Fibroblast of lung (primary cell): ENCODE measurements around the gene FKBP10. TPM values are rescaled to one million over a fixed set of nuclear protein-coding genes. Genes with fewer than 3 reads are reported as not detected.

Source experiments
- DNase-seq, 2 donors: peaks; one replicate each; pipeline versions ENCODE4 v3.0.0 to v3.0.0-alpha.2; 2010; ENCODE audit warnings: low read depth in 2 of 2
- H2AFZ ChIP-seq: 2 replicates; pipeline ENCODE4 v1.5.1; 2012; ENCODE audit warnings: low read length, control low read depth, inconsistent platforms
- H3K27ac ChIP-seq: 2 replicates; pipeline ENCODE4 v1.5.1; 2011; ENCODE audit warnings: low read length, control low read depth; ENCODE audit not compliant: insufficient read depth
- H3K27me3 ChIP-seq: 2 replicates; pipeline ENCODE4 v1.5.1; 2011; ENCODE audit warnings: mild to moderate bottlenecking, low read length; ENCODE audit not compliant: control insufficient read depth, insufficient read depth
- H3K36me3 ChIP-seq: 2 replicates; pipeline ENCODE4 v1.5.1; 2011; ENCODE audit warnings: low read length; ENCODE audit not compliant: control insufficient read depth, insufficient read depth
- H3K4me1 ChIP-seq: 2 replicates; pipeline ENCODE4 v1.5.1; 2011; ENCODE audit warnings: low read length; ENCODE audit not compliant: control insufficient read depth, insufficient read depth; ENCODE audit errors: extremely low read depth
- H3K4me2 ChIP-seq: 2 replicates; pipeline ENCODE4 v1.5.1; 2011; ENCODE audit warnings: low read length, control low read depth; ENCODE audit not compliant: insufficient read depth; ENCODE audit errors: extremely low read depth
- H3K4me3 ChIP-seq, 4 experiments: fragments of 200-600 bp in 1 of 4; sonication (generic) in 1 of 4; replicated peaks in 1 of 4; 2 replicates each; pipeline ENCODE4 v1.5.1; 2011 to 2016; ENCODE audit warnings: low read length in 4 of 4, low read depth in 3 of 4, mild to moderate bottlenecking in 3 of 4, control low read depth in 2 of 4, inconsistent platforms in 1 of 4, mixed read lengths in 1 of 4; ENCODE audit not compliant: insufficient read depth in 1 of 4; ENCODE audit errors: control extremely low read depth in 1 of 4
- H3K79me2 ChIP-seq: 2 replicates; pipeline ENCODE4 v1.5.1; 2012; ENCODE audit warnings: mild to moderate bottlenecking, low read length, inconsistent platforms; ENCODE audit not compliant: control insufficient read depth, insufficient read depth
- H3K9ac ChIP-seq: 2 replicates; pipeline ENCODE4 v1.5.1; 2011; ENCODE audit warnings: mild to moderate bottlenecking, low read length, control low read depth; ENCODE audit not compliant: insufficient read depth
- H3K9me3 ChIP-seq: 2 replicates; pipeline ENCODE4 v1.5.1; 2012; ENCODE audit warnings: low read depth, low read length; ENCODE audit not compliant: control insufficient read depth, insufficient read depth
- H4K20me1 ChIP-seq: 2 replicates; pipeline ENCODE4 v1.5.1; 2011; ENCODE audit warnings: low read length; ENCODE audit not compliant: control insufficient read depth, insufficient read depth; ENCODE audit errors: extremely low read depth
- CTCF ChIP-seq, 2 donors: IDR thresholded peaks in 1 of 2; conservative IDR thresholded peaks in 1 of 2; 1 replicate in 1 of 2; 2 replicates in 1 of 2; pipeline ENCODE4 v1.5.1; 2011 to 2012; ENCODE audit warnings: low read length in 2 of 2, control low read depth in 1 of 2, inconsistent platforms in 1 of 2, low read depth in 1 of 2, mild to moderate bottlenecking in 1 of 2
- EZH2 ChIP-seq: IDR thresholded peaks from 2 replicates; pipeline ENCODE4 v1.5.1; 2012; ENCODE audit warnings: low read length, control low read depth, mild to moderate bottlenecking; ENCODE audit errors: missing control alignments
- polyA plus RNA-seq, 2 donors: library from polyadenylated mRNA; depleted of rRNA in 1 of 2; stranded (reverse) in 1 of 2; unstranded in 1 of 2; fragments of >200 nt; gene quantifications; 2 replicates each; pipeline ENCODE4 v1.2.1, GENCODE V29; 2011 to 2012; ENCODE audit warnings: missing spikeins in 1 of 2
- total RNA-seq: library from RNA; depleted of rRNA; stranded (reverse); fragments of >200 nt; gene quantifications from 2 replicates; pipeline ENCODE4 v1.2.1, GENCODE V29; 2014

FKBP10 gene
- total and polyA plus RNA-seq, 2 donors (not counting 1 experiment from before 2014, with no cell fraction given) = 182 to 242 TPM

- Histone ChIP-seq H3K79me2 (no peaks in the 10 kb centered on the region), H3K4me2 (no peak overlapping the region)
Observed at GRCh38 chr17:41782142-41782541, 30.7 kb upstream of the FKBP10 start.

GRCh38 chr17:41784207-41784744, 28.5 kb upstream of the FKBP10 start:
- no peak overlapping the region for H3K9ac ChIP-seq
- no peak overlapping the region for H2AFZ ChIP-seq
- H3K79me2 ChIP-seq = no peaks in the 10 kb centered on the region
- H3K27ac ChIP-seq = no peak overlapping the region
- peak overlapping the region; percentile 64 for H3K4me2 ChIP-seq
- peaks cover 5% of the 10 kb centered on the region for H3K4me1 ChIP-seq
- H4K20me1 ChIP-seq = no peaks in the 10 kb centered on the region
- no peak for TF ChIP-seq EZH2
- peaks cover 3% of the 10 kb centered on the region for H3K27me3 ChIP-seq
- peak overlapping the region in 1 of 4 experiments; percentile 67 for H3K4me3 ChIP-seq
- H3K36me3 ChIP-seq = no peaks in the 10 kb centered on the region
- DNase-seq = peak; percentile 43 to 84
- no peaks in the 10 kb centered on the region for H3K9me3 ChIP-seq

More at GRCh38 chr17:41782142-41782541, 30.7 kb upstream of the FKBP10 start:
- Histone ChIP-seq H3K4me1 (peaks cover 14% of the 10 kb centered on the region), H3K9ac (no peak overlapping the region), H3K9me3 (no peaks in the 10 kb centered on the region), H3K27me3 (no peaks in the 10 kb centered on the region), H3K4me3 (no peak overlapping the region), H4K20me1 (no peaks in the 10 kb centered on the region), H3K36me3 (no peaks in the 10 kb centered on the region), H2AFZ (no peak overlapping the region), H3K27ac (no peak overlapping the region)
- no peak for DNase-seq
- no peak for TF ChIP-seq CTCF (conservative IDR thresholded peaks at IDR 0.05 in 1 of 2, IDR thresholded peaks at IDR 0.05 in 1 of 2; ENCODE audit: low read depth in 1 of 2, low read length in 2 of 2)
- no peak for TF ChIP-seq EZH2

GRCh38 chr17:41785091-41785858, 27.5 kb upstream of the FKBP10 start:
- DNase-seq = peak in 1 of 2 donors; percentile 29
- H3K4me1 ChIP-seq = peaks cover 5% of the 10 kb centered on the region
- TF ChIP-seq EZH2 (no peak), CTCF (conservative IDR thresholded peaks at IDR 0.05 in 1 of 2, IDR thresholded peaks at IDR 0.05 in 1 of 2; ENCODE audit: low read depth in 1 of 2, low read length in 2 of 2) (no peak)
- H3K9me3 ChIP-seq = no peaks in the 10 kb centered on the region
- no peak overlapping the region for H3K9ac ChIP-seq
- H3K27me3 ChIP-seq = peaks cover 5% of the 10 kb centered on the region
- H3K36me3 ChIP-seq = no peaks in the 10 kb centered on the region
- H3K4me2 ChIP-seq = peak overlapping the region; percentile 62
- no peaks in the 10 kb centered on the region for H3K79me2 ChIP-seq
- peak overlapping the region; percentile 53 to 67 (median 58) for H3K4me3 ChIP-seq
- H3K27ac ChIP-seq = no peak overlapping the region
- H4K20me1 ChIP-seq = no peaks in the 10 kb centered on the region
- no peak overlapping the region for H2AFZ ChIP-seq
